K562 (cell line): Measurements from ENCODE around the gene TAF9. TPM values are rescaled to one million over a fixed set of nuclear protein-coding genes. Genes with fewer than 3 reads are reported as not detected.

ENCODE experiments used
- ATAC-seq: fragments of 200-7000 bp; cut with Tn5 transposase; 3 replicates; pipeline ENCODE4 v1.9.1; 2020; ENCODE audit warnings: moderate library complexity
- BruUV-seq: library from RNA; stranded (reverse); fragments of 400-500 nt; replicated peaks from 2 replicates; lab custom pipeline; 2021; lab: Mats Ljungman, UMichigan
- CTCF ChIA-PET: fragments of 300-600 bp; formaldehyde crosslinking; extraction: SDS; loops from one replicate; lab custom pipeline; 2021; ENCODE audit warnings: low intra/inter-chr PET ratio; lab: Yijun Ruan, JAX
- POLR2A ChIA-PET: fragments of 300-600, 350-650 bp; sonication (Branson Sonifier 250); formaldehyde crosslinking; extraction: SDS; loops from one replicate; lab custom pipeline; 2021; ENCODE audit warnings: antibody characterized with exemption, inconsistent platforms; lab: Yijun Ruan, JAX
- DNase-seq, 4 experiments: peaks; one replicate each; pipeline versions ENCODE4 v3.0.0 to v3.0.0-alpha.2; 2011 to 2018; ENCODE audit warnings: low spot score in 3 of 4, mixed read lengths in 3 of 4; ENCODE audit errors: extremely low read depth in 1 of 4
- FAIRE-seq: peaks from 2 replicates; lab custom pipeline; 2011; peaks lifted over from hg19 to GRCh38; lab: Jason Lieb, UNC
- H2AFZ ChIP-seq: 2 replicates; pipeline ENCODE4 v1.6.0; 2011; ENCODE audit warnings: low read depth, low read length, control low read depth, inconsistent platforms
- H3K27ac ChIP-seq: fragments of 200-600 bp; 3 replicates; pipeline ENCODE4 v1.8.0; 2011; ENCODE audit warnings: low read depth, mild to moderate bottlenecking, control low read depth, inconsistent platforms, low read length, moderate library complexity, mixed read lengths; ENCODE audit errors: extremely low read depth
- H3K27me3 ChIP-seq, 2 experiments: fragments of 300-600 bp in 1 of 2; 2 replicates in 1 of 2; 3 replicates in 1 of 2; pipeline versions ENCODE4 v1.6.0 to v1.8.0; 2011; ENCODE audit warnings: inconsistent platforms in 2 of 2, low read length in 2 of 2, mild to moderate bottlenecking in 1 of 2, mixed read lengths in 1 of 2, moderate library complexity in 1 of 2; ENCODE audit not compliant: control insufficient read depth in 2 of 2, insufficient read depth in 2 of 2
- H3K36me3 ChIP-seq: fragments of 300-600 bp; 3 replicates; pipeline ENCODE4 v1.8.0; 2011; ENCODE audit warnings: mild to moderate bottlenecking, low read length, inconsistent platforms; ENCODE audit not compliant: control insufficient read depth, insufficient read depth
- H3K4me1 ChIP-seq, 2 experiments: fragments of 200-600 bp in 1 of 2; replicated peaks in 1 of 2; 2 replicates in 1 of 2; 3 replicates in 1 of 2; pipeline versions ENCODE4 v1.5.1 to v1.8.0; 2011; ENCODE audit warnings: inconsistent platforms in 2 of 2, low read length in 2 of 2, mild to moderate bottlenecking in 1 of 2, mixed read lengths in 1 of 2, moderate library complexity in 1 of 2; ENCODE audit not compliant: control insufficient read depth in 2 of 2, insufficient read depth in 2 of 2
- H3K4me2 ChIP-seq: 2 replicates; pipeline ENCODE4 v1.6.1; 2011; ENCODE audit warnings: low read length, control low read depth, inconsistent platforms, mixed read lengths; ENCODE audit not compliant: insufficient read depth
- H3K4me3 ChIP-seq: fragments of 200-600 bp; sonication (generic), shearing (Covaris generic); 2 replicates; pipeline ENCODE4 v1.5.1; 2016; ENCODE audit warnings: control low read depth, inconsistent platforms
- H3K79me2 ChIP-seq: fragments of 200-600 bp; 3 replicates; pipeline ENCODE4 v1.8.0; 2011; ENCODE audit warnings: low read length, inconsistent platforms; ENCODE audit not compliant: control insufficient read depth, insufficient read depth
- H3K9ac ChIP-seq, 2 experiments: 2 replicates each; pipeline versions ENCODE4 v1.6.0 to v1.6.1; 2011; ENCODE audit warnings: low read depth in 2 of 2, low read length in 2 of 2, control low read depth in 1 of 2, inconsistent platforms in 1 of 2, mild to moderate bottlenecking in 1 of 2, mixed read lengths in 1 of 2; ENCODE audit not compliant: insufficient read depth in 1 of 2
- H3K9me1 ChIP-seq: one replicate; pipeline ENCODE4 v1.6.0; 2011; ENCODE audit warnings: inconsistent platforms, mild to moderate bottlenecking, low read length, moderate library complexity; ENCODE audit not compliant: control insufficient read depth, insufficient read depth
- H3K9me3 ChIP-seq: replicated peaks from 2 replicates; pipeline ENCODE4 v1.5.1; 2011; ENCODE audit warnings: low read depth, low read length, inconsistent platforms; ENCODE audit not compliant: control insufficient read depth, insufficient read depth
- H4K20me1 ChIP-seq: replicated peaks from 2 replicates; pipeline ENCODE4 v1.6.1; 2011; ENCODE audit warnings: low read length, inconsistent platforms, mixed read lengths; ENCODE audit not compliant: control insufficient read depth, insufficient read depth
- ATF3 ChIP-seq, 2 experiments: fragments of 450-650 bp in 1 of 2; sonication (generic) in 1 of 2; formaldehyde crosslinking in 1 of 2; IDR thresholded peaks in 1 of 2; conservative IDR thresholded peaks in 1 of 2; 2 replicates each; pipeline versions ENCODE4 v1.6.1 to v1.8.1; 2016 to 2023; ENCODE audit warnings: mild to moderate bottlenecking in 2 of 2, moderate library complexity in 2 of 2, inconsistent platforms in 1 of 2, missing genetic modification reagents in 1 of 2
- ATF7 ChIP-seq: fragments of 450-650 bp; IDR thresholded peaks from 2 replicates; pipeline ENCODE4 v1.7.1; 2014; ENCODE audit warnings: mild to moderate bottlenecking, moderate library complexity
- BRD4 ChIP-seq: fragments of 200-600 bp; sonication (generic); IDR thresholded peaks from 2 replicates; pipeline ENCODE4 v1.6.1; 2017; ENCODE audit warnings: inconsistent platforms
- CBFA2T2 ChIP-seq: fragments of 450-650 bp; conservative IDR thresholded peaks from 2 replicates; pipeline ENCODE4 v1.6.1; 2017; ENCODE audit warnings: mild to moderate bottlenecking
- ELF4 ChIP-seq: fragments of 450-650 bp; formaldehyde crosslinking; IDR thresholded peaks from 2 replicates; pipeline ENCODE4 v1.4.0; 2022; ENCODE audit warnings: missing genetic modification characterization
- FUS ChIP-seq: fragments of 200-400 bp; formaldehyde crosslinking; optimal IDR thresholded peaks from 2 replicates; pipeline ENCODE3; 2017; ENCODE audit warnings: low read depth, low read length
- HES1 ChIP-seq: fragments of 450-650 bp; IDR thresholded peaks from 2 replicates; pipeline ENCODE4 v1.6.1; 2016; ENCODE audit warnings: low read depth, mild to moderate bottlenecking, moderate library complexity
- MCM2 ChIP-seq: fragments of 450-650 bp; IDR thresholded peaks from 2 replicates; pipeline ENCODE4 v1.6.1; 2017; ENCODE audit warnings: low read depth, mild to moderate bottlenecking
- PHTF2 ChIP-seq: fragments of 250-450 bp; sonication (Bioruptor Pico); IDR thresholded peaks from 2 replicates; pipeline ENCODE4 v1.5.0; 2021; ENCODE audit warnings: mild to moderate bottlenecking
- POLR2G ChIP-seq: fragments of 200-400 bp; formaldehyde crosslinking; IDR thresholded peaks from 2 replicates; pipeline ENCODE4 v1.6.1; 2017; ENCODE audit warnings: low read depth, mild to moderate bottlenecking, antibody characterized with exemption, low read length, moderate library complexity
- PYGO2 ChIP-seq: fragments of 450-650 bp; IDR thresholded peaks from 2 replicates; pipeline ENCODE4 v1.6.1; 2016; ENCODE audit warnings: mild to moderate bottlenecking, missing genetic modification characterization, moderate library complexity, missing compliant biosample characterization
- SAFB2 ChIP-seq: fragments of 200-400 bp; formaldehyde crosslinking; IDR thresholded peaks from 2 replicates; pipeline ENCODE4 v1.6.1; 2018; ENCODE audit warnings: borderline replicate concordance, low read length, low read depth, moderate library complexity; ENCODE audit not compliant: severe bottlenecking
- SP2 ChIP-seq: IDR thresholded peaks from 2 replicates; pipeline ENCODE4 v1.6.1; 2011; ENCODE audit warnings: mild to moderate bottlenecking, low read depth, low read length, moderate library complexity; ENCODE audit not compliant: poor library complexity, severe bottlenecking; ENCODE audit errors: extremely low read depth
- STAT5B ChIP-seq: fragments of 250-450 bp; sonication (Bioruptor Pico); IDR thresholded peaks from 2 replicates; pipeline ENCODE4 v1.8.0; 2021; ENCODE audit warnings: mild to moderate bottlenecking, inconsistent platforms
- TFAM ChIP-seq: fragments of 250-450 bp; sonication (Bioruptor Pico); conservative IDR thresholded peaks from 2 replicates; pipeline ENCODE4 v1.5.0; 2021; ENCODE audit warnings: mild to moderate bottlenecking, moderate library complexity
- ZNF699 ChIP-seq: fragments of 250-450 bp; sonication (Bioruptor Pico); IDR thresholded peaks from 2 replicates; pipeline ENCODE4 v1.8.0; 2021; ENCODE audit warnings: mild to moderate bottlenecking, moderate library complexity; ENCODE audit not compliant: insufficient replicate concordance
- WGBS: fragments of 100-300 bp; shearing (Covaris generic); methylation state at CpG from one replicate; pipeline ENCODE4 v1.1.6; 2016; ENCODE audit warnings: low coverage, mixed read lengths; ENCODE audit not compliant: insufficient coverage; ENCODE audit errors: missing lambda C conversion rate; 5-methylcytosine and 5-hydroxymethylcytosine counted together
- in situ Hi-C: fragments of 300-500 bp; cut with MboI; formaldehyde crosslinking; loops from 4 replicates; pipeline ENCODE4 v1.15.0; 2018; ENCODE audit warnings: inconsistent platforms, mixed read lengths
- intact Hi-C: fragments of 100-400 bp; cut with micrococcal nuclease; formaldehyde crosslinking; loops from 2 replicates; pipeline ENCODE4 v1.14.2; 2022
- polyA plus RNA-seq, 8 experiments: library from polyadenylated mRNA; depleted of rRNA in 4 of 8; stranded (reverse) in 5 of 8; unstranded in 3 of 8; fragments of >200 nt; fragmentation: Nextera tagmentation in 2 of 8; fragmentation: Illumina TruSeq in 1 of 8; extraction: Ambion mirVana in 2 of 8; extraction: Trizol in 1 of 8; gene quantifications; 2 replicates each; pipeline versions ENCODE4 v1.2.1 to v1.2.3, GENCODE V29; 2011 to 2014; ENCODE audit warnings: inconsistent platforms in 1 of 8, missing spikeins in 1 of 8
- total RNA-seq, 7 experiments: library from RNA; depleted of rRNA in 6 of 7; stranded (reverse); fragments of >200 nt in 6 of 7; fragmentation: Illumina TruSeq in 2 of 7; extraction: Trizol in 2 of 7; gene quantifications; 2 replicates each; pipeline versions ENCODE4 v1.2.1 to v1.2.3, GENCODE V29; 2011 to 2021; ENCODE audit warnings: low replicate concordance in 1 of 7

TAF9 gene
- total and polyA plus RNA-seq, 9 of the 15 experiments (the other 6 are each of a cell fraction or from before 2014, with no cell fraction given): 119 to 566 (median 207) TPM

GRCh38 chr5:69317391-69317790, 51.9 kb downstream of the TAF9 start:
- 39% methylated on average over 4 of the region's 4 CpGs for WGBS
- Histone ChIP-seq H3K4me2 (no peak overlapping the region), H3K36me3 (peaks cover 11% of the 10 kb centered on the region; the same call in 1 of the 3 replicates), H2AFZ (no peak overlapping the region), H4K20me1 (no peaks in the 10 kb centered on the region), H3K27me3 (no peaks in the 10 kb centered on the region), H3K4me3 (no peak overlapping the region), H3K9ac (no peak overlapping the region), H3K9me1 (no peaks in the 10 kb centered on the region), H3K79me2 (no peaks in the 10 kb centered on the region), H3K4me1 (peaks cover 5 to 8% of the 10 kb centered on the region in 2 experiments; a peak in 3 of 5 replicates), H3K9me3 (no peaks in the 10 kb centered on the region), H3K27ac (no peak overlapping the region)
- ChIA-PET CTCF (no interaction called here), POLR2A (no interaction called here)
- in situ Hi-C loops: no loop called here
- BruUV-seq: no TSS peak
- FAIRE-seq (no peak), ATAC-seq (no peak), DNase-seq (no peak)
- no peak for TF ChIP-seq STAT5B (CRISPR knock-in tag)
- TF ChIP-seq ZNF699: no peak
- no peak for TF ChIP-seq MCM2
- TF ChIP-seq POLR2G: no peak
- TF ChIP-seq SP2: no peak
- intact Hi-C loops: no loop called here

GRCh38 chr5:69315972-69316371, 53.3 kb downstream of the TAF9 start:
- no peaks in the 10 kb centered on the region for H3K9me3 ChIP-seq
- POLR2A ChIA-PET: interaction anchor here (1.1 kb wide), 1 partner anchor 11 kb away, joined by 4 read pairs; no protein-coding TSS in a partner anchor
- FAIRE-seq (no peak), DNase-seq (no peak), ATAC-seq (no peak)
- 62% methylated on average over 1 of the region's 1 CpG for WGBS
- no peaks in the 10 kb centered on the region for H3K9me1 ChIP-seq
- in situ Hi-C loops: no loop called here
- no peak overlapping the region for H3K4me3 ChIP-seq
- no peak overlapping the region for H2AFZ ChIP-seq
- intact Hi-C loops: no loop called here
- no TSS peak for BruUV-seq
- no peaks in the 10 kb centered on the region for H3K79me2 ChIP-seq
- CTCF ChIA-PET: no interaction called here
- no peak overlapping the region for H3K4me2 ChIP-seq
- H3K9ac ChIP-seq: no peak overlapping the region
- no peak overlapping the region for H3K27ac ChIP-seq
- H3K4me1 ChIP-seq: peaks cover 9 to 13% of the 10 kb centered on the region in 2 experiments; a peak in 3 of 5 replicates
- no peaks in the 10 kb centered on the region for H4K20me1 ChIP-seq
- no peaks in the 10 kb centered on the region for H3K27me3 ChIP-seq
- H3K36me3 ChIP-seq: peaks cover 11% of the 10 kb centered on the region; the same call in 1 of the 3 replicates
- no peak for TF ChIP-seq HES1
- TF ChIP-seq ELF4 (CRISPR knock-in tag): no peak
- no peak for TF ChIP-seq BRD4
- TF ChIP-seq TFAM (CRISPR knock-in tag): no peak
- no peak for TF ChIP-seq PHTF2 (CRISPR knock-in tag)
- no peak for TF ChIP-seq PYGO2 (tag)
- no peak for TF ChIP-seq CBFA2T2
- no peak for TF ChIP-seq FUS
- TF ChIP-seq ATF3 (IDR thresholded peaks at IDR 0.05): no peak
- TF ChIP-seq ATF3 (CRISPR knock-in tag; conservative IDR thresholded peaks at IDR 0.05): no peak
- TF ChIP-seq ATF7: no peak
- no peak for TF ChIP-seq SAFB2
